HG02938 (cell line): ENCODE measurements around the gene MFSD6L.

Experiments used
- ATAC-seq: cut with Tn5 transposase; IDR thresholded peaks from one replicate; pipeline ENCODE4 v1.9.1; 2021; ENCODE audit warnings: mild to moderate bottlenecking, moderate library complexity; ENCODE audit not compliant: unreplicated experiment

Gene MFSD6L

GRCh38 chr17:8794636-8795035 lies 4.5 kb downstream of the MFSD6L start:
- ATAC-seq = no peak

- no peak for ATAC-seq
Measured at GRCh38 chr17:8793649-8794048, 5.5 kb downstream of the MFSD6L start.

- no peak for ATAC-seq
Measured at GRCh38 chr17:8792646-8793045, 6.5 kb downstream of the MFSD6L start.

- ATAC-seq = no peak
Measured at GRCh38 chr17:8791910-8792270, 7.3 kb downstream of the MFSD6L start.

GRCh38 chr17:8791248-8791909 lies 7.8 kb downstream of the MFSD6L start:
- no peak for ATAC-seq

- ATAC-seq = no peak
Measured at GRCh38 chr17:8789743-8790142, 9.4 kb downstream of the MFSD6L start.

- no peak for ATAC-seq
Measured at GRCh38 chr17:8788998-8789397, 10.2 kb downstream of the MFSD6L start.

GRCh38 chr17:8785547-8786413 lies 13.4 kb downstream of the MFSD6L start:
- ATAC-seq = no peak

GRCh38 chr17:8782176-8782575 lies 17.0 kb downstream of the MFSD6L start:
- ATAC-seq = no peak

GRCh38 chr17:8781776-8782175 lies 17.4 kb downstream of the MFSD6L start:
- no peak for ATAC-seq

GRCh38 chr17:8776881-8777280 lies 22.3 kb downstream of the MFSD6L start:
- no peak for ATAC-seq

- ATAC-seq = no peak
Measured at GRCh38 chr17:8776248-8776647, 22.9 kb downstream of the MFSD6L start.

- no peak for ATAC-seq
Measured at GRCh38 chr17:8766731-8767130, 32.4 kb downstream of the MFSD6L start.

GRCh38 chr17:8762012-8762411 lies 37.2 kb downstream of the MFSD6L start:
- ATAC-seq = no peak

GRCh38 chr17:8758137-8758596 lies 41.0 kb downstream of the MFSD6L start, which contains the start of gene SPDYE4:
Gene SPDYE4, minus strand, starts transcription at chr17:8758546. Its CDS starts 164 bp downstream, at chr17:8758382.
- no peak for ATAC-seq

- ATAC-seq = no peak
Measured at GRCh38 chr17:8757189-8757588, 42.0 kb downstream of the MFSD6L start.

- ATAC-seq = no peak
Measured at GRCh38 chr17:8755590-8756255, 43.4 kb downstream of the MFSD6L start.

- no peak for ATAC-seq
Measured at GRCh38 chr17:8754890-8755289, 44.3 kb downstream of the MFSD6L start.

GRCh38 chr17:8753976-8754440 lies 45.2 kb downstream of the MFSD6L start:
- ATAC-seq = no peak

- ATAC-seq = no peak
Measured at GRCh38 chr17:8753136-8753975, 45.8 kb downstream of the MFSD6L start.

GRCh38 chr17:8749616-8750015 lies 49.5 kb downstream of the MFSD6L start:
- ATAC-seq = no peak
